IMR-90 (cell line): ENCODE results near the gene MAP2K5.

Source experiments
- FOS ChIP-seq: fragments of 150-350 bp; IDR thresholded peaks from 2 replicates; pipeline ENCODE4 v1.6.1; 2016; ENCODE audit warnings: low read depth, low read length
- MAFK ChIP-seq: IDR thresholded peaks from 2 replicates; pipeline ENCODE4 v1.6.1; 2012; ENCODE audit warnings: low read depth, low read length, improper control_type of control experiment
- POLR2A ChIP-seq: IDR thresholded peaks from 2 replicates; pipeline ENCODE4 v1.6.1; 2012; ENCODE audit warnings: mild to moderate bottlenecking, low read depth, low read length
- TF ChIP-seq, protein P1 (sequence below): conservative IDR thresholded peaks from 2 replicates; pipeline ENCODE4 v1.5.1; 2012; ENCODE audit warnings: mild to moderate bottlenecking, low read depth, low read length, improper control_type of control experiment

DNA sequence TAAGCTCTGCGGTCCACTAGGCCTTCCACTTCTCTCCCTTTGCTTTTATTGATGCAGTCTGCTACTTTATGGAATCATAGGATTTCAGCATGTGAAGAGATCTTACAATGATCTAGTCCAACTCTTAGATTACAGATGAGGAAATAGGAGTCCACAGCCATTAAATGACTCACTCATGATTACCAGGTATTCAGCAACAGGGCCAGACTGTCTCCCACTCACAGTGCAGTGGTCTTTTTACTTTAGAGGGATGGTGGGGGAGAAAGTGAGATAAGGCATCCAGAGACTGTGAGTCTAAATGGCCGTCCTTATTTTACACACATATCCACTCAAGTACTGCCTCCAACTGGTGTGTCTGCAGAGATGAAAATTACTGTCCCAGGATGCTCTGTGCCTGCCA lies 194.3 kb downstream of the MAP2K5 start:
- TF ChIP-seq, protein P1, sequence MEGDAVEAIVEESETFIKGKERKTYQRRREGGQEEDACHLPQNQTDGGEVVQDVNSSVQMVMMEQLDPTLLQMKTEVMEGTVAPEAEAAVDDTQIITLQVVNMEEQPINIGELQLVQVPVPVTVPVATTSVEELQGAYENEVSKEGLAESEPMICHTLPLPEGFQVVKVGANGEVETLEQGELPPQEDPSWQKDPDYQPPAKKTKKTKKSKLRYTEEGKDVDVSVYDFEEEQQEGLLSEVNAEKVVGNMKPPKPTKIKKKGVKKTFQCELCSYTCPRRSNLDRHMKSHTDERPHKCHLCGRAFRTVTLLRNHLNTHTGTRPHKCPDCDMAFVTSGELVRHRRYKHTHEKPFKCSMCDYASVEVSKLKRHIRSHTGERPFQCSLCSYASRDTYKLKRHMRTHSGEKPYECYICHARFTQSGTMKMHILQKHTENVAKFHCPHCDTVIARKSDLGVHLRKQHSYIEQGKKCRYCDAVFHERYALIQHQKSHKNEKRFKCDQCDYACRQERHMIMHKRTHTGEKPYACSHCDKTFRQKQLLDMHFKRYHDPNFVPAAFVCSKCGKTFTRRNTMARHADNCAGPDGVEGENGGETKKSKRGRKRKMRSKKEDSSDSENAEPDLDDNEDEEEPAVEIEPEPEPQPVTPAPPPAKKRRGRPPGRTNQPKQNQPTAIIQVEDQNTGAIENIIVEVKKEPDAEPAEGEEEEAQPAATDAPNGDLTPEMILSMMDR = no peak
- TF ChIP-seq POLR2A = no peak
- TF ChIP-seq FOS = no peak
- TF ChIP-seq MAFK = no peak
